Neural progenitor cell (in vitro differentiated cells): ENCODE results near the gene ADH6.

ENCODE experiments used
- EZH2 ChIP-seq: fragments of 200-600 bp; sonication (generic); IDR thresholded peaks from 2 replicates; pipeline ENCODE4 v1.6.1; 2017; ENCODE audit warnings: antibody characterized with exemption, mild to moderate bottlenecking, moderate library complexity
- TF ChIP-seq, protein P1 (sequence below): fragments of 200-600 bp; sonication (generic); IDR thresholded peaks from 2 replicates; pipeline ENCODE4 v1.5.1; 2017; ENCODE audit warnings: antibody characterized with exemption, mild to moderate bottlenecking

DNA sequence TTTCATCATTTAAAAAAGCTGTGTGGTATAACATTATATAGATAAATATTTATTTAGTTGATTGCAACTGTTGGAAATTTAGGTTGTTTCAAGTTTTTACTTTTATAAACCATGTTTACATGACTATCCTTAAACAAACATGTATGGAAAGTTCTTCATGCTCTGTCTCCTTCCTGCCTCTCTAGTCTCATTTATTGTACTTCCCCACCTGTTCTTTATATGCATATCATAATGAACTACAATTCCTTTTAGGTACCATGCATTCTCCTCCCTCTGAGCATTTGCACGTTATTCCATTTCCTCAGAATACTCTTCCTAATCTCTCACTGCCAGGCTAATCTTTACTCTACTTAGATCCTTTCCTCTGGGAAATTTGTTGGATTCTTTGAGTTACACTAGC, 16.9 kb upstream of the ADH6 start:
- TF ChIP-seq, protein P1, sequence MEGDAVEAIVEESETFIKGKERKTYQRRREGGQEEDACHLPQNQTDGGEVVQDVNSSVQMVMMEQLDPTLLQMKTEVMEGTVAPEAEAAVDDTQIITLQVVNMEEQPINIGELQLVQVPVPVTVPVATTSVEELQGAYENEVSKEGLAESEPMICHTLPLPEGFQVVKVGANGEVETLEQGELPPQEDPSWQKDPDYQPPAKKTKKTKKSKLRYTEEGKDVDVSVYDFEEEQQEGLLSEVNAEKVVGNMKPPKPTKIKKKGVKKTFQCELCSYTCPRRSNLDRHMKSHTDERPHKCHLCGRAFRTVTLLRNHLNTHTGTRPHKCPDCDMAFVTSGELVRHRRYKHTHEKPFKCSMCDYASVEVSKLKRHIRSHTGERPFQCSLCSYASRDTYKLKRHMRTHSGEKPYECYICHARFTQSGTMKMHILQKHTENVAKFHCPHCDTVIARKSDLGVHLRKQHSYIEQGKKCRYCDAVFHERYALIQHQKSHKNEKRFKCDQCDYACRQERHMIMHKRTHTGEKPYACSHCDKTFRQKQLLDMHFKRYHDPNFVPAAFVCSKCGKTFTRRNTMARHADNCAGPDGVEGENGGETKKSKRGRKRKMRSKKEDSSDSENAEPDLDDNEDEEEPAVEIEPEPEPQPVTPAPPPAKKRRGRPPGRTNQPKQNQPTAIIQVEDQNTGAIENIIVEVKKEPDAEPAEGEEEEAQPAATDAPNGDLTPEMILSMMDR, result no peak
- no peak for TF ChIP-seq EZH2
